GM18507 (cell line): ENCODE measurements around the gene COL6A6.
"Not testable (repeated sequence)": the region's sequence is repeated elsewhere in the genome, so short reads cannot be mapped to it uniquely, and the experiment has no call there.

Experiments used
- DNase-seq: peaks from one replicate; pipeline ENCODE4 v3.0.0; 2011; ENCODE audit warnings: low read depth; ENCODE audit not compliant: insufficient read length; ENCODE audit errors: extremely low spot score
- FAIRE-seq: peaks from 2 replicates; lab custom pipeline; 2011; peaks lifted over from hg19 to GRCh38; lab: Jason Lieb, UNC

COL6A6 gene

GRCh38 chr3:130528120-130528519 is 11.1 kb downstream of the COL6A6 start:
- DNase-seq (no peak), FAIRE-seq (no peak)

GRCh38 chr3:130529486-130530215 is 12.7 kb downstream of the COL6A6 start:
- no peak for DNase-seq
- FAIRE-seq: no peak

- FAIRE-seq (no peak), DNase-seq (no peak)
Observed at GRCh38 chr3:130533247-130533646, 16.3 kb downstream of the COL6A6 start.

- FAIRE-seq: no peak
- DNase-seq: no peak
Observed at GRCh38 chr3:130537673-130538304, 20.8 kb downstream of the COL6A6 start.

GRCh38 chr3:130539005-130539404 is 22.0 kb downstream of the COL6A6 start:
- FAIRE-seq (peak; percentile 56), DNase-seq (peak; percentile 3)

- no peak for FAIRE-seq
Observed at GRCh38 chr3:130543322-130543721, 26.3 kb downstream of the COL6A6 start.

GRCh38 chr3:130546920-130547679 is 30.1 kb downstream of the COL6A6 start:
- DNase-seq: no peak
- FAIRE-seq: no peak

More at GRCh38 chr3:130543322-130543721, 26.3 kb downstream of the COL6A6 start:
- no peak for DNase-seq

GRCh38 chr3:130547680-130548065 is 30.7 kb downstream of the COL6A6 start:
- FAIRE-seq, DNase-seq: not testable (repeated sequence)

GRCh38 chr3:130548356-130548755 is 31.4 kb downstream of the COL6A6 start:
- FAIRE-seq: no peak
- DNase-seq: no peak

- no peak for FAIRE-seq
- no peak for DNase-seq
Observed at GRCh38 chr3:130557336-130558035, 40.5 kb downstream of the COL6A6 start.

- no peak for FAIRE-seq
- DNase-seq: no peak
Observed at GRCh38 chr3:130558366-130558765, 41.4 kb downstream of the COL6A6 start.

GRCh38 chr3:130565224-130565623 is 48.2 kb downstream of the COL6A6 start:
- DNase-seq (no peak), FAIRE-seq (no peak)
